GM12878 (cell line): ENCODE results near the gene LDLR.

Source experiments
- POLR2A ChIP-seq: IDR thresholded peaks from 2 replicates; pipeline ENCODE4 v1.6.1; 2011; ENCODE audit warnings: low read depth, mild to moderate bottlenecking, low read length
- YY1 ChIP-seq: IDR thresholded peaks from 2 replicates; pipeline ENCODE4 v1.6.1; 2011; ENCODE audit warnings: low read depth, mild to moderate bottlenecking, low read length

DNA sequence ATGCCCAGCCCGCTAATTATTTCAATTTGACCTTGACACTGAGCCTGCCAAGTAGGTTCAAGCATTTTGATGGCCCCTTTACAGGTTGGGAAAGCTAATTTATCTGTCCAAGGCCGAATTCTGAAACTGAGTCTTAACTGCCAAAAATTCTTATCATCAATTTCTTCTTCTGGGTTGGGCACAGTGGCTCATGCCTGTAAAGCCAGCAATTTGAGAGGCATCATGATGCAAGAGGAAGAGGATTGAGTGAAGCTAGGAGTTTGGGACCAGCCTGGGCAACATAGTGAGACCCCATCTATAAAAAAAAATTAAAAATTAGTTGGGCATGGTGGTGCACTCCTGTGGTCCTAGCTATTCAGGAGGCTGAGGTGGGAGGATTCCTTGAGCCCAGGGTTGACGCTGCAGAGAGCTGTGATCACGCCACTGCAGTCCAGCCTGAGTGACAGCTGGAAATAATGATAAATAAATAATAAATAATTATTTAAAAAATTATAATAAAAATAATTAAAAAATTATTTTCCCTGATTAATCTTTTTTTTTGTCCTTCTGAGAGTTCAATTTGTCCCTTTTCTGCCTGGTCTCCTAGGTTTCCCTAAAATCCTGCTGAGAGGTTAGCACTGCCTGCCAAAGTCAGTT is 1.3 kb upstream of the LDLR start:
- no peak for TF ChIP-seq YY1
- no peak for TF ChIP-seq POLR2A
